SW 1271 (cell line): Measurements from ENCODE around the gene PCDHGC3.

ENCODE experiments used
- DNase-seq, 2 experiments: peaks; one replicate each; lab custom pipeline; 2025; lab: John Stamatoyannopoulos, UW

Gene PCDHGC3

DNA sequence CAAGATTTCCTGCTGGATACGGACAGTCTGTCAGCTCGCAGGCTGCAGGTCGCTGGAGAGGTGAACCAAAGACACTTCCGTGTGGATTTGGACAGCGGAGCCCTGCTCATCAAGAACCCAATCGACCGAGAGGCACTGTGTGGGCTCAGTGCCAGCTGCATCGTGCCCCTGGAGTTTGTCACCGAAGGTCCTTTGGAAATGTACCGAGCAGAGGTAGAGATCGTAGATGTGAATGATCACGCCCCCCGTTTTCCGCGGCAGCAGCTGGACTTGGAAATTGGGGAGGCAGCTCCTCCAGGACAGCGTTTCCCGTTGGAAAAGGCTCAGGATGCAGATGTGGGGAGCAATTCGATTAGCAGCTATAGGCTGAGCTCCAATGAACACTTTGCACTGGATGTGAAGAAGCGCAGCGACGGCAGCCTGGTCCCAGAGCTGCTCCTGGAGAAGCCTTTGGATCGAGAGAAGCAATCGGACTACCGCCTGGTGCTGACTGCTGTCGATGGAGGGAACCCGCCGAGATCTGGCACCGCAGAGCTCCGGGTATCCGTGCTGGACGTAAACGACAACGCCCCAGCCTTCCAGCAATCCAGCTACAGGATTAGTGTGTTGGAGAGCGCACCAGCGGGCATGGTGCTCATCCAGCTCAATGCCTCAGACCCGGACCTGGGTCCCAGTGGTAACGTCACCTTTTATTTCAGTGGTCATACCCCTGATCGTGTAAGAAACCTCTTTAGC lies 9.7 kb downstream of the PCDHGC3 start:
- DNase-seq, result no peak

DNA sequence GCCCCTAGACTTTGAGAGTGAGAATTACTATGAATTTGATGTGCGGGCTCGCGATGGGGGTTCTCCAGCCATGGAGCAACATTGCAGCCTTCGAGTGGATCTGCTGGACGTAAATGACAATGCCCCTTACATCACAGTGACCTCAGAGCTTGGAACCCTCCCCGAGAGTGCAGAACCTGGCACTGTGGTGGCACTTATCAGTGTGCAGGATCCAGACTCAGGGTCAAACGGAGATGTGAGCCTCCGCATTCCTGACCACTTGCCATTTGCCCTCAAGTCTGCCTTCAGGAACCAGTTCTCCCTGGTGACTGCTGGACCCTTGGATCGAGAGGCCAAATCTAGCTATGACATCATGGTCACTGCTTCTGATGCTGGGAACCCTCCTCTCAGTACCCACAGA lies 10.3 kb downstream of the PCDHGC3 start:
- no peak for DNase-seq

DNA sequence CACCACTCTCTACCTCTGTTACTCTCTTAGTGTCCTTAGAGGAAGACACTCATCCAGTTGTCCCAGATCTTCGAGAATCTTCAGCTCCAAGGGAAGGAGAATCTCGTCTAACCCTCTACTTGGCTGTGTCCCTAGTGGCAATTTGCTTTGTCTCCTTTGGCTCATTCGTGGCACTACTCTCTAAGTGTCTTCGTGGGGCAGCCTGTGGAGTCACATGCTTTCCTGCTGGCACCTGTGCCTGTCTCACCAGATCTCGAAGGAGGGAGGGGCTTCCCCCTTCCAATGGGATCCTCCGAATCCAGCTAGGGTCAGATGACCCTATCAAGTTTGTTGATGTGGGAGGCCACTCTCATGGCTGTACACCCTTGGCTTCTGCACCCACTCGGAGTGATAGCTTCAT lies 11.4 kb downstream of the PCDHGC3 start:
- DNase-seq, result no peak

DNA sequence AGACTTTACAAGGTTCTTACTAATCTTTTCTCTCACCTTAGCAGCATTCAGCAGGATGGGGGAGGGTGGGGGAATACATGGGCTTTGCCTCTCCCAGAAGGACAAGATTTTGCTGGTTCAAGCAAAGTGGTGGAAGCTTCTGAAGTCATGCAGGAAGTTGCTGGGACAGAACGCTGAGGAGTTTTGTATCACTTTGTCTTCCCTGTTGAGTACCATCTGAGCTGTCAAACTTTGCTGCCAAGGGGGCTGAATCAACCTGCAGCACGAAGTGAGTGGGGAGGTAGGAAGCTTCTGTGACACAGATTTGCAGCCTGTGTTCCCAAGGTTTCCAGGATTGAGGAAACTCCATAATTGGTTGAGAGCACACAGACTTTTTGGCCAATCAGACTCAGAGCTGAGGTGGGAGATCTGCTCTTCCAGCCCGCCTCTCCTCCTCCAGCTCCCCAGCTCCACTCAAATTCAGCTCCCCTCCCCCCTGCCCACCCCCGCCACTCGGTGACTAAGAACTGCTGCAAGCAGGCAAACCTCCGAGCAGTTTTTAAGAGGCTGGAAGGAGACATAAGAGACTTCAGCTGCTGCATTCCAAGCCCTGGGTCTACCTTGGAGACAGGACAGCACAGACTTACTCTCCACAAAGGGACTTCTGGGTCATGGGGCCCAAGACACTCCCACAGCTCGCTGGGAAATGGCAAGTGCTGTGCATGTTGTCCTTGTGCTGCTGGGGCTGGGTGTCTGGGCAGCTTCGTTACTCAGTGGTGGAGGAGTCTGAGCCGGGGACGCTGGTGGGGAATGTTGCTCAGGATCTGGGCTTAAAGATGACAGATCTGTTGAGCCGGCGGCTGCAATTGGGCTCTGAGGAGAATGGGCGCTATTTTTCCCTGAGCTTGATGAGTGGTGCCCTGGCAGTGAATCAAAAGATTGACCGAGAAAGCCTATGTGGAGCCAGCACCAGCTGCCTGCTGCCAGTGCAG lies 13.1 kb downstream of the PCDHGC3 start, which contains the start of gene PCDHGC5:
Gene PCDHGC5 (plus strand): TSS at position 491 of the 971 bp plus-strand sequence. CDS start 160 bp downstream, at position 651.
- no peak for DNase-seq

DNA sequence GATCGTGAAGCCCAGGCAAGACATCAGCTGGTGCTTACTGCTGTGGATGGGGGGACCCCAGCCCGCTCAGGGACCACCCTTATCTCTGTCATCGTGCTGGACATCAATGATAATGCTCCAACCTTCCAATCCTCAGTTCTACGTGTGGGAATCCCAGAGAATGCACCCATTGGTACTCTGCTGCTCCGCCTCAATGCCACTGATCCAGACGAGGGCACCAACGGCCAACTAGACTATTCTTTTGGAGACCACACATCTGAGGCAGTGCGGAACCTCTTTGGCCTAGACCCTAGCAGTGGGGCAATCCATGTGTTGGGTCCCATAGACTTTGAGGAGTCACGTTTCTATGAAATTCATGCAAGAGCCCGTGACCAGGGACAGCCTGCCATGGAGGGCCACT lies 14.1 kb downstream of the PCDHGC3 start:
- no peak for DNase-seq

DNA sequence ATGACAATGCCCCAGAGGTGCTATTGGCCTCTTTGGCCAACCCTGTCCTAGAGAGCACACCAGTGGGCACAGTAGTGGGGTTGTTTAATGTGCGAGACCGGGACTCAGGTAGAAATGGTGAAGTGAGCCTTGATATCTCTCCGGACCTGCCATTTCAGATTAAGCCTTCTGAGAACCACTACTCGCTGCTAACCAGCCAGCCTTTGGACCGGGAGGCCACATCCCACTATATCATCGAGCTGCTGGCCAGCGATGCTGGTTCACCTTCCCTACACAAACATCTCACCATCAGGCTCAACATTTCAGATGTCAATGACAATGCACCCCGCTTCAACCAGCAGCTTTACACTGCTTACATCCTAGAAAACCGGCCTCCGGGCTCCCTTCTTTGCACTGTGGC lies 14.5 kb downstream of the PCDHGC3 start:
- no peak for DNase-seq

DNA sequence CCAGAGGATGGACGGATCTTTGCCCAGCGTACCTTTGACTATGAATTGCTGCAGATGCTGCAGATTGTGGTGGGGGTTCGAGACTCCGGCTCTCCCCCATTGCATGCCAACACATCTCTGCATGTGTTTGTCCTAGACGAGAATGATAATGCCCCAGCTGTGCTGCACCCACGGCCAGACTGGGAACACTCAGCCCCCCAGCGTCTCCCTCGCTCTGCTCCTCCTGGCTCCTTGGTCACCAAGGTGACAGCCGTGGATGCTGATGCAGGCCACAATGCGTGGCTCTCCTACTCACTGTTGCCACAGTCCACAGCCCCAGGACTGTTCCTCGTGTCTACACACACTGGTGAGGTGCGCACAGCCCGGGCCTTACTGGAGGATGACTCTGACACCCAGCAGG lies 15.0 kb downstream of the PCDHGC3 start:
- no peak for DNase-seq

DNA sequence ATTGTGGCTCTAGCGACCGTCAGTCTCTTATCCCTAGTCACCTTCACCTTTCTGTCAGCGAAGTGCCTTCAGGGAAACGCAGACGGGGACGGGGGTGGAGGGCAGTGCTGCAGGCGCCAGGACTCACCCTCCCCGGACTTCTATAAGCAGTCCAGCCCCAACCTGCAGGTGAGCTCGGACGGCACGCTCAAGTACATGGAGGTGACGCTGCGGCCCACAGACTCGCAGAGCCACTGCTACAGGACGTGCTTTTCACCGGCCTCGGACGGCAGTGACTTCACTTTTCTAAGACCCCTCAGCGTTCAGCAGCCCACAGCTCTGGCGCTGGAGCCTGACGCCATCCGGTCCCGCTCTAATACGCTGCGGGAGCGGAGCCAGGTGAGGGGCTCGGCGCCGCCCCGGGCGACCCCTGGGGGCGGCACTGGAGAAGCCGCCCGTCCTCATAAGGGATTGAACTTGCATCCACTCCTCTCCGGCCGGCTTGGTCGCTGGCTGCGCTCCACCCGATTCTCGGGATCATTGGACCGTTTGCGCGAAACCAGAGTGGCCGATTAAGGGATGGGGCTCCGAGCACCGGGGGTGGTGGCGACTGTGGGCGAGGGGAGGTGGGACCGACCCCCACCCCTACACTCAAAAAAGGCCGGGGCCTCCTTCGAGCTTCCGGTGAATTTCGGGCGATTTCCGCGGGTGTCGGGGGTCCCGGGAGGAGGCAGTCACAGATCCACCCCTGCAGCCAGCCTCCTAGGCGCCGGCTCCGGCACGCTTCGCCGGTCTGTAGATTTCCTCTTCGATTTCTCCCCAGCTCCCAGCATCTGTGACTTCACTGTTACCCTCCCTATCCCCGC lies 15.8 kb downstream of the PCDHGC3 start:
- DNase-seq, result no peak

DNA sequence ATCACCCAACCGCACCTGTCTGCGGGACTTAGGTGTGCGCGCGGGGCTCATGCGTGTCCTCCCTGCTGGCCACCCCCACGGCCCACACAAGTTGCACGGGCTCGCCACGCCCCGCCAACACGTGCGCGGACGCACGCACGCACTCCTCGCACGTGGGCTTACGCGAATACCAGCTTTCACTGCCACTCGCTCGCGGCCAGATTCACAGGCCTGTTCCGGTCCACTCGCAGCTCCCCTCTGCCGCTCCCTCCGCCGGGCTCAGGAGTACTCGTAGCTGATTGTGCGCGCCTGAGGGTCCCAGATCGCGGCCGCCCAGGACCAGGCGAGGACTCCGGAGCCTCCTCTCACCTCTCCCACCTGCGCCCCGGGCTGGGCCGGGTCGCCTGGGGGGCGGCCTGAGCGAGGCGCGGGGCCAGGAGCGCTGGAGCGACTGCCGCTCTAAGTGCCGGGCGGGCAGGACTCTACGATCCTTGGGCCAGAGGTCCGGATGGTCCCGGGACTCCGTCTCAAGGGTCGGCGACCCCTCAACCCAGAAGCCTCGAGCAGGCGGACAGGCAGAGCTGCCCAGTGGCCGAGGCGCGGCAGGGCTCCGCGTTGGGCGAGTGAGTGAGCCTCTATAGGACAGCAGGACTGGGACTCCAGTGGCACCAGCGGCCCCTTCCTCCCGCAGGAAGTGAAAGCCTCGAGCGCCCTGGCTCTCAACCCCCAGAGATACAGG lies 16.6 kb downstream of the PCDHGC3 start:
- no peak for DNase-seq

DNA sequence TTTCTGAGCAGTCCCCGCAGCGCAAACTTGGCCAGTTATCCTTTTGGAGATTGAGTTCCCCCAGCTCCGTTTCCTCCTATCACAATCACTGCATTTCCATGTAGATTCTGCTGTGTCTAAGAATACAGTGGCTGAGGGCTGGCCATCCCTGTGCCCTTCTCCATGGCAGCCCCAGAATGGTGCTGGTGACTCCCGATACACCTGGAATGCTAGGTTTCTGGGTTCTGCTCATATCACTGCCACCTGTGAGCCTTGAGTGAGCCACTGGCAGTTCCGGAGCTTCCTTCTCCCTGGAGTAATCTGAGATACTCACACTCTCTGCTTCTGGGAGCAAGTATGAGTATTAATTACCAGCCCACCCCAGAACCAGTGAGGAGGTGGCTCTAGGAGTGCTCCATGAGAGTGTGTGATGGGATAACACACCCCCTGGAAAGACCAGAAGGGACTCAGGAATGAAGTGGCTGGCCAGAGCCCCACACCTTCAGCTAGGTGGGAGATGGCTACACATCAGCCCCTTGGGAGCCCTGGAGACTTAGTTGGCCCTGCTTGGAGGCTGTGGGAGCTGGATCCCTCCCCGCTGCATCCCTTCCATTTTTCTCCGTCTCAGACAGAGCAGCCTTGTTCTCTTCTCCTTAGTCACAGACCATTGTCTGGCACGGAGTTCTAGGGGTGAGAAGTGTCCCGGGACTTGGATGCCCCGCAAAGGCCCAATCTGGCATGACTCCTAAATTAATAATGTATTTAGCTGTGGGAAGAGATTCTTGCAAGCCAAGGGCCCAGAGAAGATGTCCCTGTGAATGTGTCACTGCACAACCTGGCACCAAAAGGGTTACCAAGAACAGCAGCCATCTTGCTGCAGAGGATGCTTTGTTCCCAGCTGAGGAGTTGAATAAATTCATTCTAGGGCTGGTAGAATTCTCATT lies 18.0 kb downstream of the PCDHGC3 start:
- DNase-seq, result no peak

DNA sequence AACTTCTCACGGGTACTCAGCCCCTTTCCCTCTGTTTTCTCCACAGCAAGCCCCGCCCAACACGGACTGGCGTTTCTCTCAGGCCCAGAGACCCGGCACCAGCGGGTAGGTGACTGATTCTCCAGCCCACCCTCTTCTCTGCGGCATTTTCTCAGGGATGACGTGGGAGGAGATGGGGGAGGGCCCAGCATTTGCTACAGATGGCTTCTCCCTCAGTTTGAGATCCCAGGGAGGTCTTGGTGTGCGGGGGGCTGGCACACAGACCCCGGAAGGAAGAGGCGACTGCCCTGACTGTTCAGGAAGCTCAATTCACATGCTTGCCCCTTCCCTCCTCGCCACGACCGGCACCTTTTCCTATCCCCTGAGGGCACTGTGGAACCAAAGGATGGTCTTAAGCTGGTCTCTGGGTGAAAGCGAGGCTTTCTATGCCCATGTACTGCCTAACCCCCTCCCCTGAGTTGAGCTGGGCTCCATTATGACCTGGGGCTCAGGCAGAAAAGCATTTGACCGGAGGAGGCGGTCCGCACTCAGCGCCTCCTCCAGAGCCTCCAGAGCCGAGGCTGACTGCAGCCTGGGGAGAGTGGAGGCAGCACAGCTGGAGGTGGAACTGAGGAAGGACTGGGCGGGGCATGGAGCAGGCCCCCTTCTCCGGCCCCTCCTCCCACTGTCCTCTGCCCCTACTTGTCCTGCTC lies 19.1 kb downstream of the PCDHGC3 start:
- DNase-seq, result no peak

DNA sequence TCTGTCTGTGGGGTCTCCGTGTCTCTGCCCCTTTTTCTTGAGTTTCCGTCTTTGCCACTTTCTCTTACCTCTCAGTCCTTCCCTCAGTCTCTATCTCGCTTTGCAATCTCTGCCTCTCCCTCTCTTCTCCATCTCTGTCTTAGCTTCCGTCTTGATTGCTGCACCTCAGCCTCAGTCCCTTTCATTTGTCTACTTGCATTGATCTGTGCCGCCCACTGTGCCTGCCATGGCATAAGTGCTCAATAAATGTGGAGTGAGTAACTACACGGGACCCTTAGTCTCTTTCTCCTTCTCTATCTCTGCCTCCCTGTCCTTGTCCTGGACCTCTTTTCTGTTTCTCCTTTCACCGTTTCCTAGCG lies 19.7 kb downstream of the PCDHGC3 start:
- no peak for DNase-seq

DNA sequence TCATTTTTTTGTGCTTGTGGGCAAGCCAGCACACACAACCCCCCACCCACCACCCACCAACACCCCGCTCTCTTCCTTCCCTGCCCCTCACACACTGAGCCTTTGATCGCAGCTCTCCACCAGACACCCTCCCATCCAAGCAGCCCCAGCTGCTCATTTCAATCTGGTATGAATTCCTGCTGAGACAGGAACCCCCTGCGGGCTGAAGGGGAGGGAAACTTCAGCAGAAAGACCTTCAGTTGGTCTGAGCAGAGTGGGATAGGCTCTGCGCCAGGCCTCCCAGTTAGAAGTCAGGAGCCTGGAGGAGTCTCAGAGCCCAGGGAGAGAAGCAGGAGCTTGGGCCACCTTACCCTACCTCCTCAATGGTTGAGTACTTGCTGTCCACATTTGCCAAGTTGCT lies 20.3 kb downstream of the PCDHGC3 start:
- no peak for DNase-seq

DNA sequence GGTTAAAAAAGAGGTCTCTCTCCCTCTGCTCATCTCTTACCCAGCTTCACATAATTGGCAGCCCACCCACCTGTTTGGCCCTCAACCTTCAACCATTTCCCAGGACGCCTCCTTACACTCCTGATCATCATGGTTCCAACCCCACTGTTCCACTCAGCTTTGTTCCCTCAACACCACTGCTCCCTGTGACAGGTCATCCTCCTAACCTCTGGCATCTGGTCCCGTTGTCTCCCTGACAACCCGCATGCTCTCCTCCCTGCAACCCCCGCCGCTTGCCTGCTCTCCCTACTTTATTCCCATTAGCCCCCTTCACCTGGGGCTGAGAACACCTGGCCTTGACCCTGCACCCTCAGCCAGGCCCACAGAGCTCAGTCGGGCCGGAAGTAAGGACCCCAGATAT lies 26.0 kb downstream of the PCDHGC3 start:
- no peak for DNase-seq

DNA sequence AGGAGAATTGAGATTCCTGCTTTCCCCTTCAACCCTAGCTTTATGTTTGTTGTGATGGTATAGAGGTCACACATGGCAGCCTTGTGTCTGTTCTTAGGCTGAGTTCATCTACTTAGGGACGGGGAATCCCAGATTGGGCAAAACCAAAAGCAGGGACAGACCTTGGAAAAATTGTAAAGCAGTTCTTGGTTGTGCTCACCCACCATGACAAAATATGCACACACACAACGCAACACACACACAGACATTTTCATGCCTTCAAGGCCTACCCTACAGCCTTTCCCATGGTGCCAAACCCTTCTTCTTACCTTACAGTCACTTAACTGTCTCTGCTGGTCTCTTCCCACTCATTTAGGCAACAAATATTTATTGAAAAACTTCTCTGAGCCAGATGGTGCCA lies 27.9 kb downstream of the PCDHGC3 start:
- no peak for DNase-seq

DNA sequence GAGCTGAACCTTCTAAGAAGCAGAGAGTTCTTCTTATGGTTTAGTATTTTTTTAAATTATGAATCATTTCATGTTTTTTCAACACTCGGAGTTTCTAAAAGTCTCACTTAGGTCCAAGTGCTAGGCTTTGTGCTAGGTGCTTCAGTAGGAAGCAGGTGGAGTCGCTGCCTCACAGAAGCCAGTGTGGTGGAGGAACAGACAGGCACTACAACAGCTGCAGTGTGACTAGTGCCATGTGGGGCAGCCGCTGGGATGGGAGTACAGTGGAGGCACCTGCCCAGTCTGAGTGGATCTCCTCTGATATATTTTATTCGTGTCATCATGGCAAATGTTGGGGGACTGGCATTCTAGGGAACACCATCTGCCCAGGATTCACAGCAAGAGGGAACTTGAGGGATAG lies 28.4 kb downstream of the PCDHGC3 start:
- DNase-seq, result no peak

DNA sequence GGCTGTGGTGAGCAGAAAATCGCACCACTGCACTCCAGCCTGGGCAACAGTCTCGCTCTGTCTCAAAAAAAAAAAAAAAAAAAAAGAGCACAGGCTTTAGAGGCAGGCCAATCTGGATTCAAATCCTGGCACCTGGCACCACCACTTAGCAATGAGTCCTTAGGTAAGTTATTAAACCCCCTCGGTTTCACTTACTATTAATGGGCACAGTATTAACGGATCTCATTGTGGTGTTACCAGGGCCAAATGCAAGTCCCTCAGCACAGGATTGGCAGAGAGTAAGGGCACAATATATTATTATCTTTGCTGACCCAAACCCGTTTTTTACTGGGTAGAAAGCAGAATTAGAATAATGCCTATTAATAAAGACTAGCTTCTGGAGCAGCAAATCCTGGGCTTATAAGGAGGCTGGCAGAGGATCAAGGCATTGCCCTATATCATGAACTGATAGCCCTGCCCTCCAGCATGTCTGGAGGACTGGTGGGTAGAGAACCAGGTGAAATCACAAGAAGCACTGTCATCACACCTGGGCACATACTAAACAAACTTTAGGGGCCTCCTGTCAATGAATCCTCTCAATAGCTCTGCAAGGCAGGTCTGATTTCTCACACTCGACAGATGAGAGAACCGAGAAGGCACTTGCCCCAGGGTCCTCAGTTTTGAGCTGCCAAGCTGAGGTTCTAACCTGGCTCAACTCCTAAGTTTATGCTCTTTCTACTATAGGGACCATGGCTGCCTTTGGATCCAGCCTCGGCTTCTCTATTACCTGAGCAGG lies 30.8 kb downstream of the PCDHGC3 start:
- no peak for DNase-seq

DNA sequence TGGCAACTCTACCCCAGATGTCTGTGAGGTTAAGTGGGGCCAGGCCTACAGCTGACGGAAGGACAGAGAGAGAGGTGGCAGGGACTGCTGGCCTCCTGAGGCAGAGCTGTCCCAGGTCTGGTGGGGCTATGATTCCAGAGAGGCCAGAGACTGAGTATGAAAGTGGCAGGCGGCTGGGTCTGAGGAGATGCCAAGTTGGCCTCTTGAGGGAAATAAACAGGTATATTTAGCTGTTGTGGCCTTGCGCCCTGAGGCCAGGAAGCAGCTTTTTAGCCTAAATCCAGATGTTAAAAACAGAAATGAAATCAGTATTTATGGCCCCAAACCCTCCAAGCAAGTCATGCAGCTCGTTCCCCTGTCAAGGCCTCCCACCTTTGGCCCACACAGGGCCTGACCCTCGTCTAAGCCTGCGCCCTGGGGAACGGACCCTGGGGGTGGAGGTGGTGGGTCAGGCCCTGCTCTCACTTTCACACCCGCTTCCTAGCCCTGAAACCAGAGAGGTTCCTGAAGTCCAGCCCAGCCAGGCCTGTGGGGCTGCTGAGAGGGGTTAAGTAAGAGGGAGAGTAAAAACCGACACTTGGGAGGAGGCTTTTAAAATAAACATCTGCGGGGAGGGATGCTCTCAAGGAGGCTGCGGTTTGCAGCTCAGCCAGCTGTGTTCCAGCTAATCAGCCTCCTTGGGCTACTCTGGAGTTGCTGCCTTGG lies 31.8 kb downstream of the PCDHGC3 start:
- DNase-seq, result no peak

DNA sequence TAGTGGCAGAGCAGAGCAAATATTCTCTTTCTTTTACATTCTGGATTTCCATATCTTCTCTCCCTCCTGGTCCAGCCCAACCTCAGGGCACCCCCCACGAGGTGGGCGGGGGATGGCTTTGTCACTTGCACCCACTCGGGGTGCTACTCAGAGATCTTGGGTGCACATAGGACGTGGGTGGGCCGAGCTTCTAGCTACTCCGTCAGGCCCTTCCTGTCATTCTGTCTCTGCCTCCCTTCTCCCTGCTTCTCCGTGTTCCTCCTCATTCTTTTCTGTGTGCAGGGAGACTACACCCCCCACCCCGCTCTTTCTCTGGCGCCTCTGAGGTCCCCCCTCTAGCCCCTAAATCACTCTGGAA lies 32.7 kb downstream of the PCDHGC3 start:
- peak in 1 of 2 experiments; percentile 43 for DNase-seq
